Activated T-cell treated with anti-CD3 and anti-CD28 coated beads, Interleukin-2, amount 50 U/mL, for 24 hours (primary cell): ENCODE results near the gene IRF5.
"Not testable (repeated sequence)": the region's sequence is repeated elsewhere in the genome, so short reads cannot be mapped to it uniquely, and the experiment has no call there.

Source experiments
- DNase-seq: peaks from one replicate; pipeline ENCODE4 v3.0.0-alpha.2; 2020
- H3K27ac Mint-ChIP-seq: 2 replicates; pipeline ENCODE4 v1.8.0; 2020; ENCODE audit warnings: mild to moderate bottlenecking, mixed read lengths
- H3K27me3 Mint-ChIP-seq: 2 replicates; pipeline ENCODE4 v1.8.0; 2020; ENCODE audit warnings: mixed read lengths
- H3K36me3 Mint-ChIP-seq: 2 replicates; pipeline ENCODE4 v1.8.0; 2020; ENCODE audit warnings: low read depth, mixed read lengths
- H3K4me1 Mint-ChIP-seq: 2 replicates; pipeline ENCODE4 v1.8.0; 2020; ENCODE audit warnings: low read depth, mixed read lengths
- H3K4me3 Mint-ChIP-seq: 2 replicates; pipeline ENCODE4 v1.8.0; 2020; ENCODE audit warnings: mild to moderate bottlenecking, moderate library complexity, mixed read lengths
- H3K9me3 Mint-ChIP-seq: 2 replicates; pipeline ENCODE4 v1.8.0; 2020; ENCODE audit warnings: mixed read lengths

IRF5 gene

DNA sequence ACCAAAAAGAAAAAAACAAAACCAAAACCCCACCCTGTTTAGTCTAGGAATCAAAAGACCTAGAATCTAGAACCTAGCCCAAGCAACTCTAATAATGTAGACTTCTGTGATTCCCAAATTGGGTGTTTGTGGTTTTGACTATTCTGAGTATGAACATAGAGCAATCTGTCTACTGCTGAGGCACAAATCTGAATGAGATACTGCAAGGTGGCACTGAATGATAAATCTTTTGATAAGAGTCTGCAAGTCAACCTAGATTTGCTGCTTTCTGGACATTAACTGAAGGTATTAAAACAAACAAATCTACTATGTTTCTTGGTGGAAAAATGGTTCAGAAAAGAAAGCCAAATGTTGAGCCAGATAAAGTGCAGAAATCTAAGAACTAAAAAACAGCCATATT lies 50.6 kb downstream of the IRF5 start:
- no peaks in the 10 kb centered on the region for H3K9me3 Mint-ChIP-seq
- H3K4me1 Mint-ChIP-seq = no peaks in the 10 kb centered on the region
- no peak for DNase-seq
- no peaks in the 10 kb centered on the region for H3K27me3 Mint-ChIP-seq
- no peak overlapping the region for H3K4me3 Mint-ChIP-seq
- H3K27ac Mint-ChIP-seq = no peak overlapping the region
- H3K36me3 Mint-ChIP-seq = peaks cover 86% of the 10 kb centered on the region

DNA sequence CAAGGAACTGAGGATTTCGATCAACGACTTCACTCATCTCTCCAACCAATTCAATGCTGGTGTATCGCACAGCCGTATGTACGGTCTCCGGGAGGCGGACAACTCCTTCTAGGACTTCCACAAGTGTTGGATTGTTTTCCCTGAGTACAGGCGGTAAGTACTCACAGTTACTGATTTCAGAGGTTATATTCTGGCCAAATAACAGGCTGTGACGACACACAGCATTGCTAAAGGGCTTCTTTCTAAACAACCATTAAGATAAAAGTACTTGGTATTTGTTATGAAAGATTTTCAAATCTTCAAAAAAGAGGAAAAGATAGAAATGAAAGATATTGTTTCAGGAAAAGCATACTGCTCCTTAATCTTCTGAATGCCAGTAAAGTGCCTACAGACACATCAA lies 52.2 kb downstream of the IRF5 start:
- H3K27ac Mint-ChIP-seq = no peak overlapping the region
- peaks cover 86% of the 10 kb centered on the region for H3K36me3 Mint-ChIP-seq
- H3K27me3 Mint-ChIP-seq = no peaks in the 10 kb centered on the region
- no peak for DNase-seq
- no peak overlapping the region for H3K4me3 Mint-ChIP-seq
- H3K9me3 Mint-ChIP-seq = no peaks in the 10 kb centered on the region
- H3K4me1 Mint-ChIP-seq = no peaks in the 10 kb centered on the region

GRCh38 chr7:128993419-128993818 lies 55.7 kb downstream of the IRF5 start:
- H3K4me3 Mint-ChIP-seq = no peak overlapping the region
- no peaks in the 10 kb centered on the region for H3K4me1 Mint-ChIP-seq
- H3K9me3 Mint-ChIP-seq = no peaks in the 10 kb centered on the region
- DNase-seq = no peak
- H3K36me3 Mint-ChIP-seq = peaks cover 83% of the 10 kb centered on the region
- peak overlapping the region; percentile 11 for H3K27ac Mint-ChIP-seq
- no peaks in the 10 kb centered on the region for H3K27me3 Mint-ChIP-seq

DNA sequence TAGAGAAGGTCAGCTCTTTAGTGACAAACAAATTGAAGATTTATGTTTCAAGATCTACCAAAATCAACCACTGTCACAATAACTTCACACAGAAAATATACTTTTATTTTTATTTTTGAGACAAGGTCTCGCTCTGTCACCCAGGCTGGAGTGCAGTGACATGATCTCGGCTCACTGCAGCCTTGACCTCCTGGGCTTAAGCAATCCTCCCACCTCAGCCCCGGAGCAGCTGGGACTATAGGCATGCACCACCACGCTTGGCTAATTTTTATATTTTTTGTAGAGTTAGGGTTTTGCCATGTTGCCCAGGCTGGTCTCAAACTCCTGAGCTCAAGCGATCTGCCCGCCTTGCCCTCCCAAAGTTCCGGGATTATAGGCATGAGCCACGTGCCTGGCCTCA lies 56.8 kb downstream of the IRF5 start:
- not testable (repeated sequence) for H3K27ac Mint-ChIP-seq, H3K4me1 Mint-ChIP-seq, H3K27me3 Mint-ChIP-seq, H3K9me3 Mint-ChIP-seq, DNase-seq, H3K4me3 Mint-ChIP-seq
- H3K36me3 Mint-ChIP-seq = peaks cover 81% of the 10 kb centered on the region

DNA sequence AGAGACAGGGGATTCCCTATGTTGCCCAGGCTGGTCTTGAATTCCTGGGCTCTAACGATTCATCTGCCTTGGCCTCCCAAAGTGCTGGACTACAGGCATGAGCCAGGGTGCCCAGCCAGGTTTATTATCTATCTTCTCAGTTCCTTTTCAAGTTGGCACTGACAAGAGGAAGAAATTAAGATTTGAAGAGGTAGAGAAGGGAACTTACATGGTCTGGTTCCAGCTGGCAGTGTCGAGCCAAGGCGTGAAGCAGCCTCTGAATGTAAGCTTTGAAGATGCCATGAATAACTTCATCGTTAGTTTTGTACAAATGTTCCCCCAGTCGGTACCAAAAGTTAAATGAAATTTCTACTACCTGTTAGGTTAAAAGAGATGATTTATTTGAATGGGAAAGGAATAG lies 59.5 kb downstream of the IRF5 start:
- DNase-seq = no peak
- Mint-ChIP-seq H3K4me1 (no peaks in the 10 kb centered on the region), H3K36me3 (peaks cover 78% of the 10 kb centered on the region), H3K4me3 (no peak overlapping the region), H3K9me3 (no peaks in the 10 kb centered on the region), H3K27me3 (no peaks in the 10 kb centered on the region), H3K27ac (peak overlapping the region; percentile 14)
